Large intestine (tissue), 3 donors: ENCODE measurements around the gene HIF1A. TPM values are rescaled to one million over a fixed set of nuclear protein-coding genes. Genes with fewer than 3 reads are reported as not detected.

ENCODE experiments used
- DNase-seq, 2 donors: peaks; one replicate each; pipeline versions ENCODE4 v3.0.0 to v3.0.0-alpha.2; 2013
- H3K27ac ChIP-seq: one replicate; pipeline ENCODE4 v1.5.1; 2013; ENCODE audit warnings: low read length
- H3K27me3 ChIP-seq: 2 replicates; pipeline ENCODE4 v1.6.1; 2013; ENCODE audit warnings: low read length; ENCODE audit not compliant: control insufficient read depth, insufficient read depth
- H3K36me3 ChIP-seq: 2 replicates; pipeline ENCODE4 v1.6.1; 2013; ENCODE audit warnings: low read length; ENCODE audit not compliant: control insufficient read depth, insufficient read depth
- H3K4me1 ChIP-seq: one replicate; pipeline ENCODE4 v1.6.1; 2013; ENCODE audit warnings: low read length; ENCODE audit not compliant: control insufficient read depth, insufficient read depth
- H3K4me3 ChIP-seq: one replicate; pipeline ENCODE4 v1.5.1; 2013; ENCODE audit warnings: low read length
- H3K9me3 ChIP-seq: one replicate; pipeline ENCODE4 v1.6.1; 2013; ENCODE audit warnings: mild to moderate bottlenecking, low read depth, low read length, moderate library complexity; ENCODE audit not compliant: control insufficient read depth
- WGBS: methylation state at CpG from one replicate; pipeline ENCODE4 v1.1.5; 2013; ENCODE audit warnings: low lambda C conversion rate; ENCODE audit not compliant: insufficient coverage; 5-methylcytosine and 5-hydroxymethylcytosine counted together
- polyA plus RNA-seq: library from polyadenylated mRNA; unstranded; fragments of 120-200 nt; gene quantifications from one replicate; pipeline ENCODE4 v1.2.1, GENCODE V29; 2013

The HIF1A gene
- polyA plus RNA-seq, 1 donor: 56.7 TPM

DNA sequence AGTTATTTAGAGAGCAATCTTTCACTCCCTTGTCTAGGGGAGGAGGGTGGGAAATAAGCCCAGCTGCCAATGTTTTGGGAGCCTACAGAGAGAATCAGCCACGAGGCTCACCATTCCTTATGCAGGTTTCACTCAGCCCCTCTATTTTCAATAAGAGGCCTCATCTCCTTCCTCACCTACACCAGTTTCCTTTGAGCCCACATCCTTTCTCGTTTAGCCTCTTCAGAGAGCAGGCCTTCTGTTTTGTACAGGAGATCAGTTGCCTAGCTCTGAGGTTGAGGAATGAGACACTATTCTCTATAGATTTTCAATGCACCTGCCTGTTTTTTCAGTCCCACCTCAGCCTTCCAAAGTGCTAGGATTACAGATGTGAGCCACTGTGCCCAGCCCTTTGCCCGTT lies 84.8 kb downstream of the HIF1A start:
- no peak for DNase-seq
- Histone ChIP-seq H3K36me3 (peaks cover 31% of the 10 kb centered on the region), H3K27ac (no peak overlapping the region), H3K27me3 (no peaks in the 10 kb centered on the region), H3K4me1 (no peaks in the 10 kb centered on the region), H3K9me3 (no peaks in the 10 kb centered on the region), H3K4me3 (no peak overlapping the region)
- no CpG with 5 or more reads among the region's 3 CpGs for WGBS

DNA sequence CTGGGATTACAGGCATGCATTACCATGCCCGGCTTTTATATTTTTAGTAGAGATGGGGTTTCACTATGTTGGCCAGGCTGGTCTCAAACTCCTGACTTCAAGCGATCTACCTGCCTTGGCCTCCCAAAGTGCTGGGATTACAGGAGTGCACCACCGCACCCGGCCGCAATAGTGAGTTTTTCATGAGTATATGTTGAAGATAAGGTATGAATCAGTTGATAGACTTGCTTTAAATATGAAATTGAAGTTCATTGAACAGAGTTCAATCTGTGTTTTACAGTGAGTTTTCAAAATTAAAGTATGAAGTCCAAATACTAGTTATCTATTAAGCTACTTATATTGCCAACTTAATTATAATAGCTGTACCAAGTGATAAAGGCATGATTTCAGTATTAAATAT lies 102.0 kb downstream of the HIF1A start:
- DNase-seq: peak in 1 of 2 donors; percentile 56
- H3K9me3 ChIP-seq: no peaks in the 10 kb centered on the region
- H3K27me3 ChIP-seq: no peaks in the 10 kb centered on the region
- H3K4me3 ChIP-seq: no peak overlapping the region
- no peak overlapping the region for H3K27ac ChIP-seq
- no peaks in the 10 kb centered on the region for H3K4me1 ChIP-seq
- peaks cover 9% of the 10 kb centered on the region for H3K36me3 ChIP-seq
- no CpG with 5 or more reads among the region's 5 CpGs for WGBS

Other genes starting within 250 kb of the HIF1A start
- 5.6 TPM for gene SNAPC1, start 66.9 kb downstream of the HIF1A start, polyA plus RNA-seq
- 0.27 TPM for gene SYT16, start 117.2 kb downstream of the HIF1A start, polyA plus RNA-seq